ENCODE data around the gene CATSPERD.
A peak's percentile ranks its signal among the peaks of the same experiment; 100 is the strongest.
"Not testable (repeated sequence)": the region's sequence is repeated elsewhere in the genome, so short reads cannot be mapped to it uniquely, and the experiment has no call there.

Gene CATSPERD

DNA sequence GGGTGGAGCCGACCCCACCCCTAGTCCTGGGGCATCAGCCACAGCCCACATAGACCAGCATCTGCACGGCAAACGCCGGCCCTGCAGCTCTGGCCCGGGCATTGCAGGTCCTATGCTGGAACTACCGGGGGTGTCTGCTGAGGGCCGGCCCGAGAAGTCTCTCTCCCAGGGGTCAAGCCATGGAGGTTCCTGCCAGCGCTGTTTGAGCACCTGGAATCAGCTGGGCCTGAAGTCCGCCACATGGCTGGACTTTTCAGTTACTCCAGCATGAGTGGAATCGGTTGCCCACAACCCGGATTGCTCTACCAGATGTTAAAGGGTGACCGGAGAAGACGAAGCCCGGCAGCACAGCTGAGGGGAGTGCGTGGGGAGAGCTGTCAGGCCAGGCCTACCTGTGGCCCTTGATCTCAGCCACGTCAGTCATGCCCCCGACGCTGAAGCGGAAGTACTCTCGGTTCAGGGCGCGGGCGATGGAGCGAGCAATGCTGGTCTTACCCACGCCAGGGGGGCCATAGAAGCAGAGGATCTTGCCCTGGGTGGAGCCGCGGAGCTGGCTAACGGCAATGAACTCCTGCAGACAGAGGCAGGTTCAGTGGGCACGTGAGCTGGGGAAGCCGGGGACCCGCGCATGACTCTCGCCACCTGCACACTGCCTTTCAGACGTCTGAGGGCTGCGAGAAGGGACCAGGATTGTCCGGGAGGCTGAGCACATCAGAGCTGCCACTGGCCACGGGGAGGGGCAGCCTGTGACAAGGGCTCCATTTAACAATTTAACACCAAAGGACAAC is 21.6 kb upstream of the CATSPERD start:
- no peak for DNase-seq (ENCODE audit: low read depth, low spot score)

DNA sequence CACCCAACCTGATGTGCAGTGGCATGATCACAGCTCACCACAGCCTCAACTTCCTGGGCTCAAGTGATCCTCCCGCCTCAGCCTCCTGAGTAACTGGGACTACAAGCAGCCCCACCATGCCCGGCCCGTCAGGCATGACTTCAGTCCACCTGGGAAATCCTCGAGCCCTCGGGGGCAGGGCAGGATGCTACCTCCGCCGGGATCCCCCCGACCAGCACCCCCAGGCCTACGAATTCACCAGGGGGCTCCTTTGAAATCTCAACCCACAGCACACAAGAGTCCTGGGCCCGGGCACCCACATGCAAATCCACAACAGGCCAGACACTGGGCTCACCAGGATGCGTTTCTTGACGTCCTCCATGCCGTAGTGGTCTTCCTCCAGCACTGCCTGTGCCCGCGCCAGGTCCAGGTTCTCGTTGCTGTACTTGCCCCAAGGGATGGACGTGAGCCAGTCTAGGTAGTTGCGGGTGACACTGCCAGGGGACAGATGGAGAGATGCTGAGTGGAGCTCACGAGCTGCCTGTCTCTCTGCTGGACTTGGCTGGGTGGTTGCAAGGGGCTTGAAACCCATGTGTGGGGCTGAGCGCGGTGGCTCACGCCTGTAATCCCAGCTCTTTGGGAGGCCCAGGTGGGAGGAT is 19.9 kb upstream of the CATSPERD start:
- no peak for DNase-seq (ENCODE audit: low read depth, low spot score)

- DNase-seq (ENCODE audit: low read depth, low spot score): not testable (repeated sequence)
Observed at GRCh38 chr19:5702053-5702410, 18.4 kb upstream of the CATSPERD start.

GRCh38 chr19:5703819-5704818 is 16.3 kb upstream of the CATSPERD start:
- no peak for DNase-seq (ENCODE audit: low read depth, low spot score)

- DNase-seq (ENCODE audit: low read depth, low spot score): no peak
Observed at GRCh38 chr19:5705552-5705951, 14.9 kb upstream of the CATSPERD start.

- no peak for DNase-seq (ENCODE audit: low read depth, low spot score)
Observed at GRCh38 chr19:5706876-5707573, 13.4 kb upstream of the CATSPERD start.

DNA sequence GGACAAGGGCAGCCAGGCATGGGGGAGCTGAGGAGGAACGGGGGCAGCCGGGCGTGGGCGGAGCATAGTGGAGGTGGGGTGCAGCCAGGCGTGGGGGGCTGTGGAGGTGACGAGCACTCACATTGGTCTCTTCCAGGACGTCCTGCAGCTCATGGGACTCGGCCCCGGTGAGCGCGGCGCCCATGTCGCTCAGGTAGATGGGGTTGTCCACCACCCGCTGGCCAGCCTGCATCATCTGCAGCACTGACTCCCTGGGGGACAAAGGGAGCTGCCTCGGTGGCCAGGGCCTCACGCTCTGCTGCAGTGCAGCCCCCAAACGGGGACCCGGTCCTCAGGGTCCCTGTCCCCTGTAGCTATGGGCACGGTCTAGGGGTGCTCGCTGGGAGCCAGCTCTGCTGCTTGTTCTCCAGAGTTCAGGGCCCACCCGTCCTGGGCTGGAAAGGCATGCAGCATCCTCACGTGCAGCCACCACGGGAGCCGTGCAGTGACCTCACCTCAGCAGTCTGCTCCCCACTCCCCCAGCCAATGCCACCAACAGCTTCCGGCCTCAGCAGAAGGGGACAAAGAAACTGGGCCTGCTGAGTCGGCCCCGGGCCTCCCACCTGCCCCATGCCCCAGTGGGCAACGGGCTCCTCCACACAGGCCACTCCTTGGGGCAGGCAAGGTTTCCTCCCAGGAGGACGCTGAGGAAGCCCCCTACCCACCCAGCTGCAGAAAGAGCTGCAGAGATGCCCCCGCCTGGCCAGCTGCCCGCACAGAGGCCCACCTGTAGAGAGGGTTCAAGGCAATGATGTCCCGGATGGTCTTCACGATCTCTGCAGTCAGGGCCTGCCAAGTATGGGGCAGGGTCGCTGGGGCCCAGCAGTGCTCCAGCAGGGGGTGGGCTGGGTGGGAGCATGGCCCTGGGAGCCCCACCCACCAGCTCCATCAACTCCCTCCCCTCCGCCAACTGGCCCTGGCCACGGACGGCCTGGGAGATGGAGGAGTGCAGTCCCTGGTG is 12.6 kb upstream of the CATSPERD start:
- DNase-seq (ENCODE audit: low read depth, low spot score): no peak

DNA sequence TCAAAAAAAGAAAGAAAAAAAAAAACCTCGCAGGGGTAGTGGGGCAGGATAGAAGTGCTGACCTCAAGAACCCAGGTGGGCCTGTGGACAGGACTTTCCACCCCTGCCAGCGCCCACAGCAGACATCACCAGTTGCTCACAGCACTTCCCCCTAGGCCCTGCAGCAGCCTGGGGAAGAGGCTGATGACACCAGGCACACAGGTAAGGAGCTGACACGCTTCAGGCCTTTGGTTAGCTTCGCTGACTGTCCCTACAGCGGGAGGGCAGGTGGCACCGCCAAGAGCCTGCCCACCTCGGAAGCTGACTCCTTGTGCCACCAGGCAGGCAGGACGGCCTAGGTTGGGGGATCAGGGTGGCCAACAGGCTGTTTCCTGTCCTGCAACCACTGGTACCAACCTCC is 9.4 kb upstream of the CATSPERD start:
- no peak for DNase-seq (ENCODE audit: low read depth, low spot score)

DNA sequence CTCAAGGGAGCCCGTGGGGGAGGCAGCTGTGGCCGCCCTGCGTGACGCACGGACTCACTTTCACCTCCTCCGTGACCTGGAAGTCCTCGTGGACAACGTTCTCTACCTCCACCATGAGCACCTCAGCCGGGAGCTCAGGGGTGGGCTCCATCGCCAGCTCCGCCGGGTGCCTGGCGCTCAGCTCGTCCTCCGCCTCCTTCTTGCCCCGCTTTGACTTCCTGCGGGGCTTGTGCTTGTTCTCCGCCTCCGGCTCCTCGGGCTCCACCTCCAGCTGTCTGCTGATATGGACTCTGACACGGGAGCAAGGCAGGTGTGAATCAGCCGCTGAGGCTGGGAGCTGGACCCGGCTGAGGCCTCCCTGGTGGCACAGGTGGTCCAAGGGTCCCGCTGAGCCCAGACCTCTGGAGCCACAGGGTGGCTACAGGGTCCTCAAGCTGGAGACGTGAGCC is 8.7 kb upstream of the CATSPERD start:
- DNase-seq (ENCODE audit: low read depth, low spot score): no peak

GRCh38 chr19:5713228-5713627 is 7.2 kb upstream of the CATSPERD start:
- DNase-seq (ENCODE audit: low read depth, low spot score): no peak

- no peak for DNase-seq (ENCODE audit: low read depth, low spot score)
Observed at GRCh38 chr19:5714816-5715215, 5.6 kb upstream of the CATSPERD start.

- no peak for DNase-seq (ENCODE audit: low read depth, low spot score)
Observed at GRCh38 chr19:5717215-5717935, 3.1 kb upstream of the CATSPERD start.

GRCh38 chr19:5718037-5718578 is 2.3 kb upstream of the CATSPERD start:
- no peak for DNase-seq (ENCODE audit: low read depth, low spot score)

GRCh38 chr19:5718579-5719273 is 1.7 kb upstream of the CATSPERD start:
- DNase-seq (ENCODE audit: low read depth, low spot score): peak; percentile 22

- peak; percentile 42 for DNase-seq (ENCODE audit: low read depth, low spot score)
Observed at GRCh38 chr19:5719274-5719960, 1.0 kb upstream of the CATSPERD start.

- no peak for DNase-seq (ENCODE audit: low read depth, low spot score)
Observed at GRCh38 chr19:5727453-5728050, 7.1 kb downstream of the CATSPERD start.

DNA sequence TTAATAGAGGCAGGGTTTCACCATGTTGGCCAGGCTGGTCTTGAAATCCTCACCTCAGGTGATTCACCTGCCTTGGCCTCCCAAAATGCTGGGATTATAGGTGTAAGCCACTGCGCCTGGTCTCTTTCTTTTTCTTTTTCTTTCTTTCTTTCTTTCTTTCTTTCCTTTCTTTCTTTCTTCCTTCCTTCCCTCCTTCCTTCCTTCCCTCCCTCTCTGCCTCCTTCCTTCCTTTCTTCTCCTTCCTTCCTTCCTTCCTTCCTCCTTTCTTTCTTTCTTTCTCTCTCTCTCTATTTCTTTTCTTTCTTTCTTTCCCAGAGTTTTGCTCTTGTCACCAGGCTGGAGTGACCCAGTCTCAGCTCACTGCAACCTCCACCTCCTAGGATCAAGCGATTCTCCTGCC is 12.7 kb downstream of the CATSPERD start:
- not testable (repeated sequence) for DNase-seq (ENCODE audit: low read depth, low spot score)

- no peak for DNase-seq (ENCODE audit: low read depth, low spot score)
Observed at GRCh38 chr19:5738423-5738822, 18.0 kb downstream of the CATSPERD start.
